GM13977 (cell line): ENCODE measurements around the gene MEGF11.

ENCODE experiments used
- DNase-seq: peaks from one replicate; pipeline ENCODE4 v3.0.0; 2012; ENCODE audit warnings: low spot score
- in situ Hi-C: fragments of 300-500 bp; cut with MboI; formaldehyde crosslinking; loops from one replicate; pipeline ENCODE4 v1.12.0; 2022; ENCODE audit warnings: low sequenced_read_pairs, low pct_unique_long_range_greater_than_20kb, mixed read lengths, inconsistent platforms; ENCODE audit not compliant: unreplicated experiment
- TF ChIP-seq, protein P1 (sequence below): IDR thresholded peaks from 2 replicates; pipeline ENCODE4 v1.5.1; 2012; ENCODE audit warnings: mild to moderate bottlenecking, control low read depth; ENCODE audit not compliant: insufficient read depth; ENCODE audit errors: extremely low read depth, missing control alignments

Gene MEGF11

DNA sequence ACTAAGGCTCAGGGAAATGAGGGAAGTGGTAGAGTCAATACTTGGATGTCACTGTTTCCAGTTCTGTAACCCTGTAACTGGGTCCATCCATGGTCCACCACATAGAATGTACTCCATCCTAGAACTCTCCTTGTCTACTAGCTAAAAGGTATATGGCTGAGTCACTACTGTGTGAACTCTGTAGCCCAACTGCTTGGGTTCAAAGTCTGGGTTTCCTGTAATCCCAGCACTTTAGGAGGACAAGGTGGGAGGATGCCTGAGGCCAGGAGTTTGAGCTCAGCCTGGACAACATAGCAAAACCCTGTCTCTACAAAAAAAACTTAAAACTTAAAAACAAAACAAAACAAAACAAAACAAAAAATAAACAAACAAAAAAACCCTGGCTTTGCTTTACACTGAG, 34.5 kb upstream of the MEGF11 start:
- TF ChIP-seq, protein P1, sequence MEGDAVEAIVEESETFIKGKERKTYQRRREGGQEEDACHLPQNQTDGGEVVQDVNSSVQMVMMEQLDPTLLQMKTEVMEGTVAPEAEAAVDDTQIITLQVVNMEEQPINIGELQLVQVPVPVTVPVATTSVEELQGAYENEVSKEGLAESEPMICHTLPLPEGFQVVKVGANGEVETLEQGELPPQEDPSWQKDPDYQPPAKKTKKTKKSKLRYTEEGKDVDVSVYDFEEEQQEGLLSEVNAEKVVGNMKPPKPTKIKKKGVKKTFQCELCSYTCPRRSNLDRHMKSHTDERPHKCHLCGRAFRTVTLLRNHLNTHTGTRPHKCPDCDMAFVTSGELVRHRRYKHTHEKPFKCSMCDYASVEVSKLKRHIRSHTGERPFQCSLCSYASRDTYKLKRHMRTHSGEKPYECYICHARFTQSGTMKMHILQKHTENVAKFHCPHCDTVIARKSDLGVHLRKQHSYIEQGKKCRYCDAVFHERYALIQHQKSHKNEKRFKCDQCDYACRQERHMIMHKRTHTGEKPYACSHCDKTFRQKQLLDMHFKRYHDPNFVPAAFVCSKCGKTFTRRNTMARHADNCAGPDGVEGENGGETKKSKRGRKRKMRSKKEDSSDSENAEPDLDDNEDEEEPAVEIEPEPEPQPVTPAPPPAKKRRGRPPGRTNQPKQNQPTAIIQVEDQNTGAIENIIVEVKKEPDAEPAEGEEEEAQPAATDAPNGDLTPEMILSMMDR, result no peak
- in situ Hi-C loops, result no loop called here
- DNase-seq, result no peak

DNA sequence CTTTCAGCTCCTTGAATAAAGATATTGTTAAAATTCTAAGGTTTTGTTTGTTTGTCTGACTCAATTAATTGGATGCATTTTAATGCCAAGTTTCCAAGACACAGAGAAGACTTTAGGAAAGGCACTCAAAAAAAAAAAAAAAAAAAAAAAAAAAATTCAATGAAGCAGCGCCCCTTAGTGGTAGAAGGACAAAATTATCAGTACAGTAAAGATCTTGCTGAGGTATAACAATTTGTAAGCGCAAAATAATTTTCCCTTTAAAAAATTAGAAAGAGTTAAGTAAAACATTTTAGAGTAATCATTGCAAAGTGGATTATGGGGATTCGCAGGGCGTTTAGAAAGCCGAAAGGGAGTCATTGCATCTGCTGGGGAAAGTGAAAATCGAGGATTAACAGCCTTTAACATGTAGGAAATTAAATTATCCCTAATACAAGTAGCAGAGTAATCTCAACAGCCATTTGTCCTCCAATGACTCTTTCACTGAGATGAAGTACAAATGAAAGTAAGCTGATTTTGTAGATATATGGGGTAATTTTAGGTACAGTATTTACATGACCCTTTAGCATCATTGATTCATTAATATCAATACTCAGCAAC, 34.0 kb upstream of the MEGF11 start:
- in situ Hi-C loops, result no loop called here
- TF ChIP-seq, protein P1, result peak; percentile 55
- DNase-seq, result peak; percentile 36

DNA sequence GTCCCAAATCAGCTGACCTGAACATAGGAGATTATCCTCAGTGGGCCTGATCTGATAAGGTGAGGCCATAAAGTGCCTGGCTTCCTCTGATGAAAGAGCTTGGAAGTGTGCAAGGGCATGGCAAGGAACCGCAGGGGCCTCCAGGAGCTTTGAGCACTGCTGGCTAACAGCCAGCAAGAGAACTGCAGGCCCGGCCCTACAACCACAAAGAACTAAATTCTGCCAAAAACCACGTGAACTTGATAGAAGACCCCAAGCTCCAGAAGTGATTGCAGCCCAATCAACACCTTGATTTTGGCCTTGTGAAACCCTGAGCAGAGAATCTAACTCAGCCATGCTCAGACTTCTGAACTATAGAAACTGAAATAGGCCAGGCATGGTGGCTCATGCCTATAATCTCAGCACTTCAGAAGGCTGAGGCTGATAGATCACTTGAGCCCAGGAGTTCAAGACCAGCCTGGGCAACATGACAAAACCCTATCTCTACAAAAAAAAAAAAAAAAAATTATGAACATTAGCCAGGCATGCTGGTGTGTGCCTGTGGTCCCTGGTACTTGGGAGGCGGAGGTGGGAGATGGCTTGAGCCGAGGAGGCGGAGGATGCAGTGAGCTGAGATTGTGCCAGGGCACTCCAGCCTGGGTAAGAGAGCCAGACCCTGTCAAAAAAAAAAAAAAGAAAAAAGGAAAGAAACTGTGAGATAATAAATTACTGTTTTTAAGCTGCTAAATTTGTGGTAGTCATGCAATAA, 32.2 kb upstream of the MEGF11 start:
- in situ Hi-C loops, result no loop called here
- DNase-seq, result no peak
- TF ChIP-seq, protein P1, result no peak

DNA sequence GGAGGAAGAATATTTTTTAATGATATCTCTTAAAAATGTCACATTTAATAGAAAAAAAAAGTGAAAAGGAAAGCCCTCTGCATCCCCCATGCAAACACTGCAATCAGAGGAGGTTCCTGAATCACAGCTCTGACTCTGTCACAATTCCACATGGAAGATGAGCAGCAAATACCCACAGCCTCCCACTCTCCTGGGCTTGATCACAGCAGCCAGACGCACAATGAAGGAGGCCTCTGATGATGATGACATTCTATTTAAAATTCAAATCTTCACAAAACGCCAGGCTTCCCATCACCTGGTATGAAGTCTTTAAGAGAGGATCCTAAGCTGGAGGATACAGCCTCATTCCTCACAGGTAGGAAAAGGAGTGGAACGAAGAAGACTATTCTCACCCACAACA, 30.7 kb upstream of the MEGF11 start:
- TF ChIP-seq, protein P1, result no peak
- in situ Hi-C loops, result no loop called here

DNA sequence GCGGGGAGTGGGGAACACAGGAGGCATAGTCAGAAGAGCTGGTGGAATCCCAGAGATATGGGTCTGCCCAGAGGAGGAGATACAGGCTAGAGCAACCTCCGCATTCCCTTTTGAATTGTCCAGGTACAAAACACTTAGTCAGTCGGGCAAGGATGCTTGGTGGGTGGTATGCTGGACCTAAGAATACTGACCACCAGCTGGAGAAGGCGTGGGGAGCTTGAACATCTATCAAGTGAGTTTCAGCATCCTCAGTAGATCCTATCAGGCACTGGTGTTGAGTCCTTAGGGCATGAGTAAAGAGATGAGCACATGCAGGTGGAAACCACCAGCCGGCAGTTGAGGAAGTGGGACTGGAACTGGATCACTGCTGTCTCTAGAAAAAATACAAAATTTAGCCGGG, 25.1 kb upstream of the MEGF11 start:
- TF ChIP-seq, protein P1, result no peak
- DNase-seq, result no peak
- in situ Hi-C loops, result no loop called here

More for the DNA sequence above, 30.7 kb upstream of the MEGF11 start:
- no peak for DNase-seq

DNA sequence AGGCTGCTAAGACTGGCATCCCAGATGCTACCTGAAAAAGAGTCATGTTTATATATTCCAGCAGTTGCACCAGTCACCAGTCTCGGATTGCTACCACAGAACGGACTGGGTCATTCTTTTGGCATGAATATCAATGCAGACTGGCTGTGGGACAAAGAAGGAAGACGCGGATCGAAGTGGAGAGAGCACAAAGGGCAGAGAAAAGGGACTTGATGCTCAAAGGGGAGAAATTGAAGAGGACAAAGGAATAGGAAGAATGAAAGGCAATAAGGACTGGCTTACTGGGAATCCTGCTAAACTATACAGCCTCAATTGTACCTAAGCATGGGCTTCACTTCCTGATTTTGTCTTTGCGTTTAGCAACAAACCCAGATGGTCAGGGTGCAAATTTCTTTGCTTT, 24.5 kb upstream of the MEGF11 start:
- DNase-seq, result no peak
- in situ Hi-C loops, result no loop called here
- TF ChIP-seq, protein P1, result no peak
